Gastrocnemius medialis (tissue), 4 donors: Measurements from ENCODE around the gene ZBTB7B. TPM values are rescaled to one million over a fixed set of nuclear protein-coding genes. Genes with fewer than 3 reads are reported as not detected.

Experiments used
- ATAC-seq, 2 donors: fragments of 150-250 bp; one replicate each; pipeline ENCODE4 v1.9.1; 2016
- DNase-seq, 2 donors: peaks; one replicate each; pipeline ENCODE4 v3.0.0-alpha.2; 2019
- H3K27ac ChIP-seq, 4 donors: fragments of 200-600 bp; sonication (generic); 1 replicate in 1 of 4; 2 replicates in 3 of 4; pipeline ENCODE4 v1.5.1; 2016 to 2018; ENCODE audit warnings: mild to moderate bottlenecking in 2 of 4, moderate library complexity in 1 of 4
- H3K27me3 ChIP-seq, 3 donors: fragments of 200-600 bp; sonication (generic) in 2 of 3; 1 replicate in 1 of 3; 2 replicates in 2 of 3; pipeline versions ENCODE4 v1.5.1 to v1.6.0; 2016 to 2019; ENCODE audit warnings: mild to moderate bottlenecking in 1 of 3, moderate library complexity in 1 of 3
- H3K36me3 ChIP-seq, 2 donors: fragments of 200-600 bp; sonication (generic) in 1 of 2; one replicate each; pipeline ENCODE4 v1.5.1; 2017 to 2018
- H3K4me1 ChIP-seq, 2 donors: fragments of 200-600 bp; sonication (generic) in 1 of 2; one replicate each; pipeline ENCODE4 v1.5.1; 2016 to 2017; ENCODE audit warnings: mild to moderate bottlenecking in 2 of 2
- H3K4me3 ChIP-seq, 4 donors: fragments of 200-600 bp; sonication (generic) in 3 of 4; 1 replicate in 1 of 4; 2 replicates in 3 of 4; pipeline ENCODE4 v1.5.1; 2016 to 2019; ENCODE audit warnings: mild to moderate bottlenecking in 2 of 4
- H3K9me3 ChIP-seq, 3 donors: fragments of 200-600 bp; sonication (generic) in 2 of 3; 1 replicate in 1 of 3; 2 replicates in 2 of 3; pipeline ENCODE4 v1.5.1; 2016 to 2019
- CTCF ChIP-seq, 5 experiments: fragments of 450-650 bp in 3 of 5; fragments of 200-600 bp in 2 of 5; sonication (generic) in 2 of 5; IDR thresholded peaks in 4 of 5; conservative IDR thresholded peaks in 1 of 5; 1 replicate in 4 of 5; 2 replicates in 1 of 5; pipeline ENCODE4 v1.5.1; 2016 to 2019; ENCODE audit warnings: antibody characterized with exemption in 5 of 5, mild to moderate bottlenecking in 3 of 5, moderate library complexity in 3 of 5
- POLR2A ChIP-seq, 2 donors: fragments of 450-650 bp; IDR thresholded peaks; one replicate each; pipeline ENCODE4 v1.6.1; 2017; ENCODE audit warnings: antibody characterized with exemption in 2 of 2, mild to moderate bottlenecking in 2 of 2, moderate library complexity in 2 of 2
- in situ Hi-C, 4 donors: fragments of 200-750 bp; cut with MboI; loops; one replicate each; pipeline versions ENCODE4 v1.15.0 to v1.8.0; 2017; ENCODE audit warnings: low sequenced_read_pairs in 4 of 4
- intact Hi-C: fragments of 100-400 bp; cut with DNase I; formaldehyde crosslinking; loops from one replicate; pipeline ENCODE4 v1.15.1; 2023; ENCODE audit warnings: low total_unique reads
- total RNA-seq, 4 donors: library from RNA; depleted of rRNA; stranded (reverse); fragments of >200 nt; gene quantifications; one replicate each; pipeline versions ENCODE4 v1.1.0 to v1.2.3, GENCODE V29; 2016

The ZBTB7B gene
- total RNA-seq, 4 donors from 2014 or later: 61.3 to 100 (median 73.1) TPM

- Histone ChIP-seq H3K27ac (peak overlapping the region; percentile 94 to 100 (median 98)), H3K27me3 (no peaks in the 10 kb centered on the region), H3K4me3 (peak overlapping the region; percentile 78 to 95 (median 80)), H3K4me1 (peaks cover 22 to 31% of the 10 kb centered on the region in 2 donors), H3K36me3 (peaks cover 4 to 56% of the 10 kb centered on the region in 2 donors), H3K9me3 (no peaks in the 10 kb centered on the region)
- in situ Hi-C loops: loop anchor here in 3 of 4 donors (5.0 to 25.0 kb wide), 3 partner anchors 35 to 100 kb away; partner anchors contain the start of genes ADAM15 (in 1 of the 3) and EFNA4 (in 1 of the 3)
- TF ChIP-seq POLR2A (IDR thresholded peaks at IDR 0.05) (no peak), CTCF (IDR thresholded peaks at IDR 0.05 in 4 of 5, conservative IDR thresholded peaks at IDR 0.05 in 1 of 5) (no peak)
- DNase-seq (no peak), ATAC-seq (peak; percentile 2 to 22)
- intact Hi-C loops: loop anchor here (1.0 kb wide), 1 partner anchor 37 kb away; no protein-coding TSS in a partner anchor
These were observed 40.3 kb upstream of the ZBTB7B start for GRCh38 chr1:154962156-154962749.

- no peak for DNase-seq
- Histone ChIP-seq H3K36me3 (peaks cover 4 to 62% of the 10 kb centered on the region in 2 donors), H3K27ac (peak overlapping the region; percentile 94 to 100 (median 98)), H3K9me3 (no peaks in the 10 kb centered on the region), H3K4me1 (peaks cover 18 to 25% of the 10 kb centered on the region in 2 donors), H3K27me3 (no peaks in the 10 kb centered on the region), H3K4me3 (peak overlapping the region; percentile 78 to 95 (median 80))
- TF ChIP-seq CTCF (IDR thresholded peaks at IDR 0.05 in 4 of 5, conservative IDR thresholded peaks at IDR 0.05 in 1 of 5) (no peak), POLR2A (IDR thresholded peaks at IDR 0.05) (no peak)
- intact Hi-C loops: loop anchor here (1.0 kb wide), 1 partner anchor 36 kb away; no protein-coding TSS in a partner anchor
- ATAC-seq: no peak
- in situ Hi-C loops: loop anchor here in 3 of 4 donors (5.0 to 25.0 kb wide), 3 partner anchors 34 to 99 kb away; partner anchors contain the start of genes ADAM15 (in 1 of the 3) and EFNA4 (in 1 of the 3)
These were observed 39.7 kb upstream of the ZBTB7B start for GRCh38 chr1:154962795-154963330.

- H3K27ac ChIP-seq: peak overlapping the region; percentile 94 to 100 (median 98)
- H3K4me3 ChIP-seq: no peak overlapping the region
- H3K27me3 ChIP-seq: no peaks in the 10 kb centered on the region
- intact Hi-C loops: no loop called here
- no peak for ATAC-seq
- peaks cover 18 to 23% of the 10 kb centered on the region in 2 donors for H3K4me1 ChIP-seq
- in situ Hi-C loops: loop anchor here in 3 of 4 donors (5.0 to 25.0 kb wide), 3 partner anchors 34 to 99 kb away; partner anchors contain the start of genes ADAM15 (in 1 of the 3) and EFNA4 (in 1 of the 3)
- H3K36me3 ChIP-seq: peaks cover 4 to 67% of the 10 kb centered on the region in 2 donors
- no peak for TF ChIP-seq CTCF (IDR thresholded peaks at IDR 0.05 in 4 of 5, conservative IDR thresholded peaks at IDR 0.05 in 1 of 5)
- no peak for TF ChIP-seq POLR2A (IDR thresholded peaks at IDR 0.05)
- no peaks in the 10 kb centered on the region for H3K9me3 ChIP-seq
- DNase-seq: no peak
These were observed 39.0 kb upstream of the ZBTB7B start for GRCh38 chr1:154963643-154964042.

- Histone ChIP-seq H3K4me3 (no peak overlapping the region), H3K36me3 (peaks cover 4 to 59% of the 10 kb centered on the region in 2 donors), H3K9me3 (no peaks in the 10 kb centered on the region), H3K27me3 (no peaks in the 10 kb centered on the region), H3K4me1 (peaks cover 22 to 24% of the 10 kb centered on the region in 2 donors), H3K27ac (peak overlapping the region in 2 of 4 donors; percentile 32 to 100)
- no peak for DNase-seq
- in situ Hi-C loops (loop anchor here in 3 of 4 donors (5.0 to 25.0 kb wide), 3 partner anchors 33 to 98 kb away; partner anchors contain the start of genes ADAM15 (in 1 of the 3) and EFNA4 (in 1 of the 3)), intact Hi-C loops (no loop called here)
- ATAC-seq: no peak
- TF ChIP-seq CTCF (IDR thresholded peaks at IDR 0.05 in 4 of 5, conservative IDR thresholded peaks at IDR 0.05 in 1 of 5) (no peak), POLR2A (IDR thresholded peaks at IDR 0.05) (no peak)
These were observed 38.2 kb upstream of the ZBTB7B start for GRCh38 chr1:154964359-154964758.
